Esophagus mucosa (tissue), 1 donor: Measurements from ENCODE around the gene RAMP3. TPM values are rescaled to one million over a fixed set of nuclear protein-coding genes. Genes with fewer than 3 reads are reported as not detected.

ENCODE experiments used
- ATAC-seq: fragments of 200-7000 bp; cut with Tn5 transposase; one replicate; pipeline ENCODE4 v1.9.1; 2020
- total RNA-seq: library from RNA; stranded (reverse); gene quantifications from one replicate; pipeline ENCODE4 v1.2.4, GENCODE V29; 2023
- donor health status: DM: yes; HTN: yes; CAD: no.

Gene RAMP3
- total RNA-seq, 1 donor from 2014 or later: 7.8 TPM

GRCh38 chr7:45223728-45224630 lies 66.4 kb downstream of the RAMP3 start:
- ATAC-seq: no peak

- no peak for ATAC-seq
These were observed 67.2 kb downstream of the RAMP3 start for GRCh38 chr7:45224832-45225231.

DNA sequence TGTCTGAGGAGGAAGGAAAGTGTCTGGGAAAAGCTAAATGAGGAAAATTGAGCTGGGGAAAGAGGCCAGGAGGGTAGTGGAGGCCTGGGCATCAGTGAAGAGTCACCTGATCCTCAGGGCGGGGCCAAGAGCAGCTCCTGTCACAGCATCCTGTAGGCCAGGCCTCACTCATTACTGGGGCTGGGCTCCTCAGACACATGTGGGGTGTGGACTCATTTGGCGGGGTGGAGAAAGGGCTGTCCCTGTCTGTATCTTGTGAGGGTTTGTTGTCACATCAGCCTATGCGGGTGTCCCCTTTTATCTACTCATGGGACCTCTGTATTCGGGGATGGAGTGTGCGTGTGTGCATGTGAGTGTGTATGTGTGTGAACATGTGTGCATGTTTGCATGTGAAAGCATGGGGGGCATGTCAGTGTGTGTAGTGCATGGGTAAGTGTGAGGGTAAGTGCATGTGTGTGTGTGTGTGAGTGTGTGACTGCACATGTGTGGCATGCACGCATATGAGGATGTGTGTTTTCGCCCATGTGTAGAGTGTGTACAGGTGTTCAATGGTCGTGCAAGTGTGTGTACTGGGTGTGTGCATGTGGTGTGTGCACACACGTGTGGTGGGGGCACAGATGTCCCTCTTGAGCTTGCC lies 67.8 kb downstream of the RAMP3 start:
- no peak for ATAC-seq

DNA sequence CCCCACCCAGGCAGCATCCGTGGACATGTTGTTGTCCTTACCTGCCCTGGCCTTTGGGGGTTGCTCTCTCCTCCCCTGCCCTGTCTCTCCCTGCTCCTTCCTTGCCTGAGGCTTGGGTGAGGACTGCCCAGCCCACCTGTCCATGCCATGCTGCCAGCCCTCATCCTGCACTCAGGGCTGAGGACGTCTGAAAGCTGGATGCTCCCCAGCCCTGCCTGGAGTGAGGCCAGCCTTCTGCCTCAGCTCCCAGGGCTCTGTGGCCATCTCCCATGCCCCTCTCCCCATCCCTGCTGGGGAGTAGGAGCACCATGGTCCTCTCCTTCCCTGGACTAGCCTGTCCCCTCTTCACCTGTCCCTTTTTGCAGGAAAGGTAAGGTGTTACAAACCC lies 68.4 kb downstream of the RAMP3 start:
- no peak for ATAC-seq

DNA sequence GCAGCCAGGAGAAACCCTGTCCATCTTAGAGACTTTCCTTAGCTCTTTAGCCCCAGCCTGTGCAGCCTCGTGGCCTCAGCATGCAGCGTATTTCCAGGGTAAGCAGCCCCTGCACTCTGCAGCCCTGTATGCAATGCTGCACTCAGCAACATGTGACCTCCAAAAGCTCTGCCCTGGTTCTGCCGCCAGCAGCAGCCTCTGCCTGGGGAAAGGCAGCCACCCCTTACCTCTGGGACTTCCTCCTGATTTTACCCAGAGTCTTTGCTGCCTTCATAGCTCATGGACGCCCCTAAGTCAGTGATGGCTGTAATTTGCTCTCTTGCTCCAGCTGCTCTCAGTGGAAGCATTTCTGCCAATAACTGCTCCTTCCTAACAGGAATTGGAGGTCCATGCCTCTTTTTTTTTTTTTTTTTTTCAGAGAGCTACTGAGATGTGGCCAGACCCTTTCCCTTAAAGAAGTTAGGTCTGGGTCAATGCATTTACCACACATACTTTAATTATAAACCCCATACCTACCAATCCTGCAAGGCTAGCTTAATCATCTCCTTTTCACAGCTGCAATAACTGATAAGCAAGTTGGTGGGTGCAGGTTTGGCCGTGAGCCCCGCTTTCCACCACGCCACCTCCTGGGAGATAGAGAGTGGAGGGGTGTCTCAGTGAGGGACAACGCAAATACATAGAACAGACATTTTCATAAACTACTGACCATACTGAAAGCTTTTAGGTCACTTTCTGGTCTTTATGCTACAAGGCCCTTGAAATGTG lies 71.7 kb downstream of the RAMP3 start:
- ATAC-seq: no peak

- ATAC-seq: no peak
These were observed 72.5 kb downstream of the RAMP3 start for GRCh38 chr7:45230083-45230482.

DNA sequence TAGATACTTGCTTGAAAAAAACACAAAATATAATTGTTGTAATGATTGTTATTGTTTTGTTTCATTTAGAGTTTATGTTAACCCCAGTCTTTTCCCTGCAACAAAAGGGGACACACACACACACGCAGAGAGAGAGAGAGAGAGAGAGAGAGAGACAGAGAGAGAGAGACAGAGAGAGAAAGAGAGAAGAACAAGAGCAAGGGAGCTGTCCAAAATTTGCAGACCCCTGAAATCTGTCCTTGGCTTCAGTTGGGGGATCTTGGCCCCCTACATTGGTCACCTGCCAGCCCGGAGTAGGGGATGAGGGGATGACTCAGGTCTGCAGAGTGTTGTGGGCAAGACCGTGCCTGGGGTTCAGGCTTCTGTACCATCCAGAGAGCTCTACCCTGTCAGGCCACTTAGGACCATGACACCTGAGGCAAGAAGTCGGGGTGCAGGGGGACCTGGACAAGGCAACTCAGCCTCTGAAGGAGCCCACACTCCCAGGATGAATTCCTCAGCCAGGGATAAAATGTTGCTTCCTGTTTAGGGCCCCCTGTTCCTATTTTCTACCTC lies 73.1 kb downstream of the RAMP3 start:
- ATAC-seq: no peak

DNA sequence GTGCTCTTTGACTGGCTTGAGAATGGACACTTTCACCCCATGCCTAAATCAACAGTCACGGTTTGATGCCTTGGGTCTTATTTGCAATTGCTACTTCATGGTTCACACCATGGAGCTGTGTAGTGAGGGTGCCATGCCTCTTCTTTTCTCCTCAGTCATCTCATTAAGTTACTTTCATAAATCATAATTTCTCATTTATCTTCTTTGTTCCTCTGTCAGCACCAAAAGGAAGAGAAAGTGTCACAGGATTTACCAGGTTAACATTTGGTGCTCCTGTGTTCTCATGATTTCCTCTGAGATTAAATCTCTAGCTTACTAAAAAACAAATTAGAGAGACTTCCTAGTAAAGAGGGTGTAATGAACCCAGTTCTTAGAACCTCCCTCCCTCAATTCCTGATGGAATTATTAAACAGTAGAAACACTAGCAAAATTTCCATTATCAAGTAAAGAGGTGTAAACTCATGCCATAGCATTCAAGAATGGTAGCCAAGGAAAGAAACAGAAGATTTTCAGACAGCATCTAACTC lies 75.7 kb downstream of the RAMP3 start:
- ATAC-seq: no peak

Other genes starting within 250 kb of the RAMP3 start
- gene MYO1G, start 178.8 kb upstream of the RAMP3 start, total RNA-seq: 1.1 TPM
- gene CCM2, start 157.6 kb upstream of the RAMP3 start, total RNA-seq: 17.8 TPM
- gene NACAD, start 68.8 kb upstream of the RAMP3 start, total RNA-seq: 0.20 TPM
- gene TBRG4, start 46.1 kb upstream of the RAMP3 start, total RNA-seq: 51.9 TPM